ENCODE measurements around the gene CA10. TPM values are rescaled to one million over a fixed set of nuclear protein-coding genes. Genes with fewer than 3 reads are reported as not detected.

The CA10 gene
- total RNA-seq, 1 experiment from 2014 or later: not detected

DNA sequence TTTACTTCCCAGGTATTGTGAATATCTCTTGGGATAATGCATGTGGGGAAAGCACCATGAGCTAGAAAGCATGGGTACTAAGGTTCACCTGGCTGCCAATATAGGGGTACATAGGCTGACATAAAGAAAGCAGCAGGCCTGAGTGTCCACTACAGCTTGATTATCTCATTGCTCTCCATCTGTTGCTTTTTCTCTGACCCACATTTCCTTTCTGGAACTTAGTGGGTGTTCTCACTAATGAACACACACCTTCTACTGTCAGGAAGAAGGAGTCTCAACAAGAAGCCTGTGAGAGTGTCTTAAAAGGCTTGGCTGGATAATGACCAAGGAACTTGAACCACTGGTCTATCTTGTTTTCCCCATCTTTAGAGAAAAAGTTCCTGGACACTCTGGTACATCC is 62.5 kb downstream of the CA10 start:
- TF ChIP-seq CTCF (IDR thresholded peaks at IDR 0.05; ENCODE audit: insufficient read depth in 1 of 2, low read depth in 1 of 2, low read length in 1 of 2, severe bottlenecking in 1 of 2, unreplicated experiment in 1 of 2): no peak
- intact Hi-C loops (cut with micrococcal nuclease; ENCODE audit: unreplicated experiment): no loop called here
- Histone ChIP-seq H3K36me3 (ENCODE audit: control insufficient read depth, insufficient read depth, low read length) (no peaks in the 10 kb centered on the region), H3K27me3 (replicated peaks; ENCODE audit: control insufficient read depth, insufficient read depth, low read length) (no peaks in the 10 kb centered on the region), H3K9me3 (no peaks in the 10 kb centered on the region), H3K4me3 (ENCODE audit: low read depth, low read length) (no peak overlapping the region), H3K4me1 (no peaks in the 10 kb centered on the region)
- Mint-ChIP-seq H3K4me3 (ENCODE audit: unreplicated experiment) (no peak overlapping the region), H3K27ac (ENCODE audit: unreplicated experiment) (no peak overlapping the region), H3K27me3 (ENCODE audit: insufficient read depth, unreplicated experiment) (peaks cover 8% of the 10 kb centered on the region), H3K9me3 (ENCODE audit: unreplicated experiment) (no peaks in the 10 kb centered on the region), H3K4me1 (ENCODE audit: low read depth, unreplicated experiment) (no peaks in the 10 kb centered on the region), H3K36me3 (ENCODE audit: insufficient read depth, unreplicated experiment) (no peaks in the 10 kb centered on the region)
- POLR2A ChIA-PET: no interaction called here
- no peak for DNase-seq
- CTCF ChIA-PET: no interaction called here
- BruUV-seq (replicated peaks): no TSS peak

DNA sequence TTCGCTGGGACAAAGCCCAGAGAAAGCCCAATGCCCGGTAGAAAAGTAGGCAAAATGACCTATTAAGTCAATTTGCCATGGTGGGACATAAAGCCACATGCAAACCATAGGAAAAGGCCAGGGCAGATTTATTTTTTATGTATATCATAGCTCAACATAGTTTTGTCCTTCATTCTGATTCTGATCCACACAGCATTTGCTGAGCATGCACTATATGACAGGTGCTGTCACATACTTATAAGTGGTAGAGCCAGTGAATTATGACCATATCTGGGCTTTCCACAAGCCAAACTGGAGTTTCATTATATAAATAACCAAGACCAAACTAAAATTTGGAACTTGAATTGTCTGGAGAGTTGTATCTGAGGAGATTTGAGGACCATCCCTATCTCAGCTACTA is 74.3 kb downstream of the CA10 start:
- CTCF ChIA-PET: no interaction called here
- Mint-ChIP-seq H3K9me3 (ENCODE audit: unreplicated experiment) (peaks cover 10% of the 10 kb centered on the region), H3K27ac (ENCODE audit: unreplicated experiment) (no peak overlapping the region), H3K4me1 (ENCODE audit: low read depth, unreplicated experiment) (no peaks in the 10 kb centered on the region), H3K36me3 (ENCODE audit: insufficient read depth, unreplicated experiment) (no peaks in the 10 kb centered on the region), H3K27me3 (ENCODE audit: insufficient read depth, unreplicated experiment) (peaks cover 6% of the 10 kb centered on the region), H3K4me3 (ENCODE audit: unreplicated experiment) (no peak overlapping the region)
- Histone ChIP-seq H3K9me3 (no peaks in the 10 kb centered on the region), H3K4me1 (no peaks in the 10 kb centered on the region), H3K36me3 (ENCODE audit: control insufficient read depth, insufficient read depth, low read length) (no peaks in the 10 kb centered on the region), H3K4me3 (ENCODE audit: low read depth, low read length) (no peak overlapping the region), H3K27me3 (replicated peaks; ENCODE audit: control insufficient read depth, insufficient read depth, low read length) (no peaks in the 10 kb centered on the region)
- POLR2A ChIA-PET: no interaction called here
- no peak for TF ChIP-seq CTCF (IDR thresholded peaks at IDR 0.05; ENCODE audit: insufficient read depth in 1 of 2, low read depth in 1 of 2, low read length in 1 of 2, severe bottlenecking in 1 of 2, unreplicated experiment in 1 of 2)
- no TSS peak for BruUV-seq (replicated peaks)
- DNase-seq: no peak
- intact Hi-C loops (cut with micrococcal nuclease; ENCODE audit: unreplicated experiment): no loop called here

- no peak for DNase-seq
- TF ChIP-seq CTCF (IDR thresholded peaks at IDR 0.05; ENCODE audit: insufficient read depth in 1 of 2, low read depth in 1 of 2, low read length in 1 of 2, severe bottlenecking in 1 of 2, unreplicated experiment in 1 of 2): no peak
- H3K36me3 ChIP-seq (ENCODE audit: control insufficient read depth, insufficient read depth, low read length): no peaks in the 10 kb centered on the region
Observed at GRCh38 chr17:52079496-52079895, 79.0 kb downstream of the CA10 start.

More at GRCh38 chr17:52079496-52079895, 79.0 kb downstream of the CA10 start:
- Mint-ChIP-seq H3K27me3 (ENCODE audit: insufficient read depth, unreplicated experiment) (peaks cover 3% of the 10 kb centered on the region), H3K4me1 (ENCODE audit: low read depth, unreplicated experiment) (no peaks in the 10 kb centered on the region), H3K36me3 (ENCODE audit: insufficient read depth, unreplicated experiment) (no peaks in the 10 kb centered on the region), H3K9me3 (ENCODE audit: unreplicated experiment) (peaks cover 10% of the 10 kb centered on the region), H3K27ac (ENCODE audit: unreplicated experiment) (no peak overlapping the region), H3K4me3 (ENCODE audit: unreplicated experiment) (no peak overlapping the region)
- ChIA-PET POLR2A (no interaction called here), CTCF (no interaction called here)
- intact Hi-C loops (cut with micrococcal nuclease; ENCODE audit: unreplicated experiment): no loop called here
- Histone ChIP-seq H3K9me3 (no peaks in the 10 kb centered on the region), H3K4me1 (no peaks in the 10 kb centered on the region), H3K4me3 (ENCODE audit: low read depth, low read length) (no peak overlapping the region), H3K27me3 (replicated peaks; ENCODE audit: control insufficient read depth, insufficient read depth, low read length) (no peaks in the 10 kb centered on the region; the same call in 1 of the 2 replicates)
- no TSS peak for BruUV-seq (replicated peaks)

Data from Caco-2 (cell line).